DLD1 (cell line): Measurements from ENCODE around the gene CHMP2A.
"Not testable (repeated sequence)": the region's sequence is repeated elsewhere in the genome, so short reads cannot be mapped to it uniquely, and the experiment has no call there.

ENCODE experiments used
- in situ Hi-C: cut with HindIII; loops from 2 replicates; pipeline ENCODE4 v1.10.0; 2017; ENCODE audit warnings: low sequenced_read_pairs

The CHMP2A gene

DNA sequence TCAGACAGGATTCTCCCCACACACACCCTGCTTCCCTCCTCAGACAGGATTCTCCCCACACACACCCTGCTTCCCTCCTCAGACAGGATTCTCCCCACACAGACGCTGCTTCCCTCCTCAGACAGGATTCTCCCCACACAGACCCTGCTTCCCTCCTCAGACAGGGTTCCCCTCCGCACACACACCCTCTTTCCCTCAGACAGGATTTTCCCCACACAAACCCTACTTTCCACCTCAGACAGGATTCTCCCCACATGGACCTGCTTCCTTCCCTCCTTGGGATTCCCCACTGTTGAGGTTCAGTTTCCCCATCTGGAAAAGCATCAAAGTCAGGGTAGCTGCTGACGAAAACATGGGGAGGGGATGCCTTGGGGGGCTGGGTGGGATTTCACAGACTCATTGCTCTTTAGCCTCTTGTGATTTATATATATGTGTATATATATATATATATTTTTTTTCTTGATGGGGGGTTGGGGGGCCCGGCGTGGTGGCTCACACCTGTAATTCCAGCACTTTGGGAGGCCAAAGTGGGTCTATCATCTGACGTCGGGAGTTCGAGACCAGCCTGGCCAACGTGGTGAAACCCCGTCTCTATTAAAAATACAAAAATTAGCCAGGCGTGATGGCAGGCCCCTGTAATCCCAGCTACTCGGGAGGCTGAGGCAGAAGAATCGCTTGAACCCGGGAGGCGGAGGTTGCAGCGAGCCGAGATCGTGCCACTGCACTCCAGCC, 12.1 kb downstream of the CHMP2A start:
- in situ Hi-C loops = not testable (repeated sequence)

DNA sequence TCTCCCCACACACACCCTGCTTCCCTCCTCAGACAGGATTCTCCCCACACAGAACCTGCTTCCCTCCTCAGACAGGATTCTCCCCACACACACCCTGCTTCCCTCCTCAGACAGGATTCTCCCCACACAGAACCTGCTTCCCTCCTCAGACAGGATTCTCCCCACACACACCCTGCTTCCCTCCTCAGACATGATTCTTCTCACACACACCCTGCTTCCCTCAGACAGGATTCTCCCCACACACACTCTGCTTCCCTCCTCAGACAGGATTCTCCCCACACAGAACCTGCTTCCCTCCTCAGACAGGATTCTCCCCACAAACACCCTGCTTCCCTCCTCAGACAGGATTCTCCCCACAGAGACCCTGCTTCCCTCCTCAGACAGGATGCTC, 15.7 kb downstream of the CHMP2A start:
- in situ Hi-C loops = not testable (repeated sequence)

DNA sequence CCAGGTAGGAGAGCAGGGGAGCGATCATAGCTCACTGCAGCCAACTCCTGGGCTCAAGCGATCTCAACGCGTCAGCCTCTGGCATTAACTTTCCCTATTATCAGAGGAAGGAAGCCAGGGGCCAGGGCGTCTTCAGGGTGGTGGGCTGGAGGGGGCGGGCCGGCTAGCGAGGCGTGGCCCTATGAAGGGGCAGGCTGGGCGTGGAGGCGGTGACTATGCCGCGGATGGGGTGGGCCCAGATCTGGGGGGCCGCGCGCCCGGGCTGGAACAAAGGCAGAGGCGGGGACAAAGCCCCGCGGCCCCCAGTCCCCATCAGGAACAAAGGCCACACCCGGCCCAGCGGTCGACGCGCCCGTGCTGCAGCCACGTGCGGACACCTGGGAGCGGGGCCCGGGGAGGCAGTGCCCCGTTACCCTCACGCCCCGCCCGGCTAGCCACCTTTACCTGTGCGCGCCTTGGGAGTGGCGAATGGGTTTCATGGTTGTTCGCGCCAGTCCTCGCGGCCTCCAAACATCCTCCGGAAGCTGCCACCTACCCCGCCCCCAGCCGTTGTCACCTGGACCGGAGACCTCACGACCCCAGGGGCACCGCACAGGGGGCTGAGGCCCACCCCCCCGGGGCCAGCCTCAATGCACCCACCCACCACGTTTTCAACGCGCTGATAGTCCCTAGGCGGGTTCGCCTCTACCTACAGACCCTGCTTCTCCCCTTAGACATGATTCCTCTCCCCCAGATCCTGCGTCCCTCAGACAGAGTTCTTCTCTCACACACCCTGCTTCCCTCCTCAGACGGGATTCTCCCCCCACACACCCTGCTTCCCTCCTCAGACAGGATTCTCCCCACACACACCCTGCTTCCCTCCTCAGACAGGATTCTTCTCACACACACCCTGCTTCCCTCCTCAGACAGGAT, 16.4 kb downstream of the CHMP2A start:
- in situ Hi-C loops = no loop called here

DNA sequence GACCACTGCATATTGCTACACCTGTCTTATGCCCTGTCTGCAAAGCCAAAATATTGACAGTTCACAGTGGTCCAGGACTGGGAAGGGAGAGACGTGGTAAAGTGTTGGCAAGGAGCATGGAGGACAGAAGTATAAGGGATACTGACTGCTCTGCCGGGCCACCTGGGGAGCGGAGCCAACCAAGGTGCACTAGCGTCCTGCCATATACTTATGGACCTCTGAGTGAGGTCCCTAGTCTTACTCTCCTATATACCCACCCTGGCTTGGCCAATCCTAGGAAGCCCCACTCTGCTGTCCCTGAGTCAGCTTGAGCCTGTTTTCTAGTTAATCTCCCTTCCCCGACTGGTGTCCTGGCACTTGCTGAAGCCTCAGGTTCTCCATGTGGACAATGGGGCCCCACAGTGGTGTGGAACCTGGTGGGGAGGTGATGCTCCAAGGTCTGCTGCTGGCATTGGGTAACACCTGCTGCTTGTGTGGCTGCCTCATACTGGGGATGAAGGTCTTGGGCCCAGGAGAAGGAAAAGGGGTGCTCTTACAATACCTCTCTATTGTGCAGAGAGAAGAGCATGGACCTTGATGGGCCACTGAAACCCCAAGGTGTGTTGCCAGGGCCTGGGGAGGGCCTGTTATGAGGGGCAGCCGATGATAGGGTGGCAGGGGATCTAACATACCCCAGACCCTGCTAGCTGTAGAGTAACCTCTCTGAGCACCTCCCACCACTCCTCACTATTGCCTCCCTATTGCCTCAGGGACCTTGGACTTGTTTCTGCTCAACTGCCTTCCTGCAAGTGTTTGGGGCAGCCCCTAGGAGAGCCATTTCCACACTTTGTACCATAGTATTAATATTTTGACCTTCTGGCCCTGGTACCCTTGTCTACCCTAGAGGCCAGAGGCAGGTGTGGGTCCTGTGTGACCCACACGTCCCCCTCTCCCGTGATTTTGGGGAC, 17.8 kb downstream of the CHMP2A start:
- in situ Hi-C loops = no loop called here

DNA sequence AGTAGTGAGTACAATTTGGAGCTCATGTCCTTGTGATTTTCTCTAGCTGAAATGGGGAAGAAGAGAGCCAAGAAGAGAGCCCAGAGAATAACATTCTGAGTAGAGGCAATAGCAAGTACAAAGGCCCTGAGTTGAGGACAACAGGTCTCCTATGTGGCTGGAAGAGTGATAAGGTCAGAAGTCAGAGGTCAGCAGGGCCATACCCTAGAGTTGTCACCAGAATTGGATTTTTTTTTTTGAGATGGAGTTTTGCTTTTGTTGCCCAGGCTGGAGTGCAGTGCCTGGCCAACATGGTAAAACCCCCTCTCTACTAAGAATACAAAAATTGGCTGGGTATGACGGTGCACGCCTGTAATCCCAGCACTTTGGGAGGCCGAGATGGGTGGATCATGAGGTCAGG, 19.0 kb downstream of the CHMP2A start:
- in situ Hi-C loops = no loop called here

DNA sequence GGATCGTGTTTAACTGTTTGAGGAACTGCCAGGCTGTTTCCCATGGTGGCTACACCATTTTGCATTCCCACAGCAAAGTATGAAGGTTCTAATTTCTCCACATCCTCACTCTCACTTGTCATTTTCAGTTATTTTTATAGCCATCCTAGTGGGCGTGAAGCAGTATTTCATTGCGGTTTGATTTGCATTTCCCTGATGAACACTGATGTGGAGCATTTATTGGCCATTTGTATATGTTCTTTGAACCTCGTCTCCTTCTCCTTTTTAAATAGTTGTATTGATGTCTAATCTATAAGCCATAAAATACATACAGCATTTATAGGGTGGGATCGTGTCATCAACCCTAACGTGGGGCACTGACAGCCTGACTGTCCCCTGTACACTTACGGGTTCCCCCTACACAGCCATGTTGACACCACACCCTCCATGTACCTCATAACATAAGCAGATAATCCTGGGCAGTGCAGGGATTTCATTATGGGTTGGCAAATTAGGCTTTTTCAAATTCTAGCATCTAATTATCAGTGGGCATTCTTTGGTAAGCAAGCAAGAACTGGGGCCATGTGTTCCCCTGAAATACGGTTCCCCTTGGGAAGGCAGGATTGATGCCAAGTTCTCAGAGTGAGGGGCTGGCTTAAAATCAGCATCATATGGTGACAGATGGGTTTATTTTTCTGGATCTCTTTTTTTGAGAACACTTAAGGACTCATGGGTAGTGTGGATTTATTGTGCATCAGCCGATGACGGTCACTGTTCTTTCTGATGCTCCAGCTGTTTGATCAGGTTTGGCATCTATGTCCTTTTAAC, 23.7 kb downstream of the CHMP2A start:
- in situ Hi-C loops = no loop called here

DNA sequence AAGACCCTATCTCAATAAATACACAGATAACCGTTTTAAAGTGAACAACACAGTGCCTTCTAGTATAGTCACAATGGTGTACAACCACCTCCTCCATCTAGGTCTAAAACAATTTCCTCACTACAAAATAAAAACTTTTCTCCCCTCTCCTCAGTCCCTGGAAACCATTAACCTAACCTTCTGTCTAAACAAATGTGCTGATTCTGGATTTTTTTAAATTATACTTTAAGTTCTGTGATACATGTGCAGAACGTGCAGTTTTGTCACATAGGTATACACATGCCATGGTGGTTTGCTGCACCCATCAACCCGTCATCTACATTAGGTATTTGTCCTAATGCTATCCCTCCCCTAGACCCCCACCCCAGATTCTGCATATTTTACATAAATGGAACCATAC, 25.5 kb downstream of the CHMP2A start:
- in situ Hi-C loops = no loop called here

DNA sequence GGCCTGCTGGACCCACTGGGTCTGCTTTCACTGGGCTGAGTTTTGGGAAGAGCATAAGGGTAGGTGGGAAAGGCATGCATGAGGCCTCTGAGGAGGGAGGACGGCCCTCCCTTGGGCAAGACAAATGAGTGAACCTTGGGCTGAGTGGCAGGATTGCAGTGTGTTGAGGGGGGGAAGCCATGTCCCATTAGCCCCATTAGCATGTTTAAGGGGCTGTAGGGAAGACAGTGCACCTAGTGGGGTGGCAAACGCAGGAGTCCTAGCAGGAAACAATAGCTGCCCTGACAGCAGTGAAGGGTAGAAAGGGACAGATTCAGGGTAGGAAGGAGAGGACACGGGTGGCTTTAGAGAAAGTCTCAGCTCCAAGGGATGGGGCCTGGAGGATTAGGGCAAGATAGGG, 32.2 kb downstream of the CHMP2A start:
- in situ Hi-C loops = no loop called here

DNA sequence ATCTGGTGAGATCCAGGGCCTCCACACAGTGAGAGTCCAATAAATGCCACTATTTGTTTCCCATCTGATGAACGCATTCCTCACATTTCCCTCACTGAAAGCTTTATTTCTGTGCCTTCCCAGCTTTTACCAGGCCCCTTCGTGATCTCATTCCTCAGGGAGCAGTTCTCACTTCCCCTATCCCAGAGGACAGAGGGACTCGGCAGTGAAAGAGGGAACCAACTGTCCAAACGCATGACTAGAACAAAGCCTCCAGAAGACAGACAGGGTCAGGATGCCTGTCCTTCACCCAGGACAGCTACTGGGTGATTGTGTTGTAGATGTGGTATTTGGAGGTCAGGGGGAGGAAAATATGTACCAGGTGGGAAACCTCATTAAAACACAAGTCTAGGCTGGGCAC, 33.3 kb downstream of the CHMP2A start:
- in situ Hi-C loops = no loop called here

DNA sequence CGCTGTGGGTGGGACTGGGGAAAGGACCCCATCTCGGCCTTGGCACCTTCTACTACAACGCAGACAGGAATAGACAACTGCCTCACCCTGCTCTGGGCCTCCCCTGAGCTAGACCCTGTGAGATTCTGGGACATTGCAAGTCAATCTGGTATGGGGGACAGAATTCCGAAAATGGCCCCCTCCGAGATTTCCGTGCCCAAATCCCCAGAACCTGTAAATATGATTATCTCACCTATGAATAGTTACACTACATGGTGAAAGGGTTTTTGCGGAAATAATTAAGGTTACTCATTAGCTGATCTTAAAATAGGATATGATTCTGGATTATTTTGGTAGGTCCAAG, 34.7 kb downstream of the CHMP2A start:
- in situ Hi-C loops = no loop called here

DNA sequence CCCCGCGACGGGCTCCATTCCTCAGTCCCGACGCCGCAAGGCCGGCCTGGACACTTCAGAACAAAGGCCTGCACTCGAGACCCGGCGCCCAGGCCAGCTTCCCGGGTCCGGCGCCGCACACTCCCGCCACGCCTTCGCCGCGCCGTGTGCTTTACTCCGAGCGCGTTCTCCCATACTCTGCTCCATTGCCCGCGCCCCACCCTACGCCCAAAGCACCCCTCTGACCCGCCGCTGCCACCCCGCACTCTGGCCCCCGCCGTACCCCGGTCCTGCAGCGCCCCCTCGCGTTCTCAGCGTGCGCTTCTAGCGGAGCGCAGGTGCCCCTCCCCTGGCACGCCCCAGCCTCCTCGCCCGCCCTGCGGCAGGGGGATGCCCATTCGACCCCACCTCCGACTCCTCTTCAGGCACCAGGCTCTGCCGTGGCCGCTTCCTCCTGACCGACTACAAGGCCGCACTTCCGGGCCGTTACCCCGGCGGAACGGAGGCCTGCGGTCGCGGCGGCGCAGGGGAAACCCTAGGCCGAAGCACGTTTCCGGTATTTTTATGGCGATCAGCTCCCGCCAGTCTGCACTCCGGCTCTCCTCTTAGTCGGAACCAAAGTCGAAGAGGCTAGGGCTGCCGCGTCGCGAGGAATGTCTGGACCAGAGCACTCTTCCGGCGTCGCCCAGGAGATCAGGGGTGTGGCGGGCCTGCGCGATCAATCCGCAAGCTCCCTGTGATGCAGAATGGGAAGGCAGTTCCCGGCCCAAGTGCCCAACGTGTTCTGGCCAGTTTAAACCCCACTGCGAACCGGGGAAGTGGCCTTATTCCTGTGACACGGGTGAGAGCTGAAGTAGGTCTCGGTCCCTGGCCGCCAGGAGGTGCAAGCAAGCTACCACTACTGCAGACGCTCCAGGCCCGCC, 35.3 kb downstream of the CHMP2A start, which contains the start of gene ZBTB45:
Gene ZBTB45 (minus strand): TSS at position 456 of the 902 bp plus-strand sequence. CDS start 2,137 bp downstream, outside the sequence.
- in situ Hi-C loops = no loop called here

DNA sequence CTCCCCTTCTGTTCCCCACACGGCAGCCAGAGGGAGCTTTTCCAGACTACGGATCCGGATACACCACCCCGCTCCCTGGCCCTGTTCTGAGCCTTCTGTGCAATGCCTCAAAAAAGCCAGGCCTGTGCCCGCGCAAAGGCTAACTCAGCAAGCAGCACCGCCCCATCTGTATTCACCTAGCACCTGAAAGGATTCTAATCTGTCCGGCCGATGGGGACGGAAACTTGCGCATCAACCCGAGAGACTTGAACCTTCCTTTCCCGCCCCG, 35.9 kb downstream of the CHMP2A start:
- in situ Hi-C loops = no loop called here

DNA sequence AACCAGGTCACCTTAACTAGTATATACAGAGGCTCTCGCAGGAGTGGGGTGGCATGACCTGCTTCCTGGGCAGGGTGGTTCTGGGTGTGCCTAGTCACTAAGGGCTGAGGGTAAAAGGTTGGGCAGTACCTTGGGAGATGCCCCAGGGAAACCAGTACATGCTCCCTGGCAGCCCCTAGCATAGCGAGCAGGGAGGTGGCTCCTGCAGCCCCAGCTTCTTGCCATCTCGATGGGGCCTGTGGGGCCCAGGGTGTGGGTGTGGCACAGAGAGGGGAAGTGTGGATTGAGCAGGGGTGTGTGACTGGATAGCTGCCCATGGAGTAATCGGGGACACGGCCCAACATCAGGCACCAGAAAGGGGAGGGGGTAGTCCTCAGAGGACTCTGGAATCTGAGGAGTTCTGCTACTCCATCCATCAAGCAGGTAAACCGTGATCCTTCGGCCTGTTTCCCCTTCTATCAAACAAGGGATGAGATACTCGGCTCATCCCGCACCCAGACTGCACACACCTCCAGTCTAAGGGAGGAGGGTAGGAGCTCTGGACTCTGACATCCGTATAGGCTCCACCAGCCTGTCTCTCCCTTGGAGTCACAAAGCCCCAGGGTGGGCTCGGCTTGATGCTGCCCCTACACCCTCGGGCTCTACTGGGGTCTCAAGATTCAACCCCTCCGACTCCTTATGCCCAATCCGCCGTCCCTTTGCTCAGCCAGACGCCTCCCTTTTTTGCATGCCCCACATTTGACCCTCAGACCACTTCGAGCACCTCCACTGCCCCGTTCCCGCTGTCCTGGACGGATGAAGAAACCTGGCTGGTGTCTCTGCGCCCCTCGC, 36.4 kb downstream of the CHMP2A start:
- in situ Hi-C loops = no loop called here

DNA sequence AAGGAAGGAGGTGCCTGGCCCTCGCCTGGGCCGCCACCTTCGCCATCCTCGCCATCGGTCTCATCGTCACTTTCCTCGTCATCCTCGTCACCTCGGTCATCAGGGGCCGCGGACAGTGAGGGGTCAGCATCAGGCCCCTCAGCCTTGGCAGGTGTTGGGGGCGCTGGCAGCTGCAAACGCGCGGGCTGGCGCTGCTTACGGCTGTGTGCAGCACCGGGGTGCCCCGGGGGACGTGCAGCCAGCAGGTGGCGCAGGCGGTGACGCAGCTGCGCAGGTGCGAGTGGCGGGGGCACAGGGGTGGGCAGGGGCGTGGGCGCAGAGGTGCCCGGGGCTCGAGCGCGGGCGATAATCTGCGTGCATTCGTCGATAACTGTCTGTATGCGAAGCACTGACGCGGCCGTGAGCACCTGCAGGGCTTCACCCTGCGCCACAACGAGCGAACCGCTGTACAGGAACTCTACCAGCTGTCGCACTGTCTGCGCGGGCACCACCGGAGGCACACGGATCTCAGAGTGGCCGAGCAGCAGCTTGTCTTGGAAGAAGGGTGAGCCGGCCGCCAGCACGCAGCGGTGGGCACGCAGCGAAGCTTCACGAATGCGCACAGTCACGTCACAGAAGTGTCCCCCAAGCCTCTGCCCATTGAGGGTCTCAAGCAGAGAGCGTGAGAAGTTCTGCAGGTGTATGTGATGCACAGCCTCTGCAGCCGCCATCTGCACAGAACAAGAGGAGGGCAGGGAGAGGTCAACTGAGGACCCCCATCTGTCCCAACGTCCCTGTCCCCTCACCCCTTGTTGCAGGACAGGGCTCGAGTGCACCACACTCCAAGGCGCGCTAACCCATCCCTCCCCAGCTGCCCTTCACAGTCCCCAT, 37.7 kb downstream of the CHMP2A start:
- in situ Hi-C loops = no loop called here

DNA sequence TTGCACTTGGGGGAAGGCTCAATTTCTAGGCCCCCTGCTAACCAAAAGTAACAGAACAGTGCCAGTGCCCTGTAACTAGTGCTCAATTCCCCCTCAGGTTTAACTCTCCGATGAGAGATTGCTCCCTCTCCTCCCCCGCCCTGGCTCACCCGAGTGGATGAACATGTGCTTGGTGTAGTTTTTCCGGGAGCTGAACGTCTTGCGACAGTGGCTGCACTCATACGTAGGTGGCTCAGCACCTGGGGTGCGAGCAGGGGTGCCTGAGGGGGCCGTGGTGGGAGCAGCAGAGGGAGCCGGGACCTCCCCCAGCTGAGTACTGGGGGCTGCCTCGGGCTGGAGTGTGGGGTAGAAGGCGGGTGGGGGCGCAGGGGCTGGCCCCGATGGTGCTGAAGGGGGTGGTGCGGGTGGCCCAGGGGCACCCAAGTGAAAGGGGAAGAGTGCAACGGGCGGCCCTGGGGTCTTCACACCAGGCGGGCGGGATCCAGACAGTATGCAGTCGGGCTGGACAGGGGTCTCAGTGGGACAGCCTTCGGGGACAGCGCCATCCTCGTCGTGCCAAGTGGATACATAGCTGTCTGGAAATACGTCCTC, 38.6 kb downstream of the CHMP2A start:
- in situ Hi-C loops = no loop called here

DNA sequence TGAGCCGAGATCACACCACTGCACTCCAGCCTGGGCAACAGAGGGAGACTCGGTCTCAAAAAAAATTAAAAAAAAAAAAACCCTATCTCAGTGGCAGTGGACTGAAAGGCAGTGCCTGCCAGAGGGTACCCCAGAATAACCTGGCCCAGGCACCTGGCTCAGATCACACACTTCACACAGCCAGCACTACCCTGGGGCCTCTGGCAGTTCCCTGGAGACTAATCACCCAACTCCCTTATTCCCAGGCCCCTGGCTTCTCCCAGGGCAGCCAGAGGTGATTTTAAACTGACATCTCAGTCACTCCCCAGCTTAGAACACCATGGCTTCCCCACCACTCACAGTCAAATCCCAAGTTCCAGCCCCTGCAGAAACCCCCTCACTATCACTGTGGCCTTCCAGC, 39.6 kb downstream of the CHMP2A start:
- in situ Hi-C loops = no loop called here

DNA sequence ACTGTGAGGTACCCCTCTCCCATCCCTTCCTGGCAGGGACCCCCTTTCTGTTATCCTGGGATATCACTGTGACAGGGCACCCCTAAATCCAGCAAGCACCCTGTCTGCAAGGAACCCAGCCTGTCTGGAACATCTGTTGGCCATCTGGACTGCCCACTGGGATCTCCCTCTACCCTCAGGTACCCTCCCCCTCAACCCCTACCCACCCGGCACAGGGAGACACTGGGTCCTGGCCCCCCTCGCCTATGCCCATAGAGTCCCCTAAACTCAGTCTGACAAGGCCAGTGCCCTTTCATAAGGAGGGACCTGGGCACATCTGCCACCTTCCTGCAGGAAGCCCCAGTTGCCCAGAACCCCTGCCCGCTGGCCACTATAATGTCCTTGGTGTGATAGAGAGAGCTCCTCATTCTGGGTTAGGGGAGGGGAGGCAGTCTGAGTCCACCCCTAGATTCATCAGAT, 40.3 kb downstream of the CHMP2A start:
- in situ Hi-C loops = no loop called here
